Measurements from ENCODE around the gene HOXD9.

The HOXD9 gene

DNA sequence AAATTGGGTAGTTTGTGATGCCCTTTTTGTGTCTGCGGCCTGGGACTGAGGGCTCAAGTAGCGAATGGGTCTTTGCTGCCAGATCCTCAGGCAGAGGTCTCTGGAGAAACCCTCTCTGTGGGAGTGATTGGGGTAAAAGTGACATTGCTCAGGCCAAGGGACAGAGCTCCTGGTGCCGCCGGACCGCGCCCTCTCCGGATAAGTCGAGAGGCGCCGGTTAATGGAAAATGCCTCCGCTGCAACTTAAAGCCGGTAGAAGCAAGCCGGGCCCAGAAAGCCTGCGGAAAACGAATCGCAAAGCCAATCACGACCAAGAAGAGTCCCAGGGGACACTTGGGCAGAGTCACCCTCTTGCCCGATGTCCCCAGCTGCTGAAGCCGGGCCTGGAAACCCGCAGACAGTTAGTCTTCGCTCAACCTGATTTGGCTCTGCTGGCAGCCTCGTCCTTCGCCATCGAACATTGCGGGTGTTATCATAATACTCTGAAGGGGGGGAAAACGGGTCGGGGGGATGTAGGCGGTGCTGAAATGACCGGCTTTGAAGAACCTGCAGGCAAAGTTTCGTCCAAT, 23.3 kb upstream of the HOXD9 start:
- DNase-seq = no peak

DNA sequence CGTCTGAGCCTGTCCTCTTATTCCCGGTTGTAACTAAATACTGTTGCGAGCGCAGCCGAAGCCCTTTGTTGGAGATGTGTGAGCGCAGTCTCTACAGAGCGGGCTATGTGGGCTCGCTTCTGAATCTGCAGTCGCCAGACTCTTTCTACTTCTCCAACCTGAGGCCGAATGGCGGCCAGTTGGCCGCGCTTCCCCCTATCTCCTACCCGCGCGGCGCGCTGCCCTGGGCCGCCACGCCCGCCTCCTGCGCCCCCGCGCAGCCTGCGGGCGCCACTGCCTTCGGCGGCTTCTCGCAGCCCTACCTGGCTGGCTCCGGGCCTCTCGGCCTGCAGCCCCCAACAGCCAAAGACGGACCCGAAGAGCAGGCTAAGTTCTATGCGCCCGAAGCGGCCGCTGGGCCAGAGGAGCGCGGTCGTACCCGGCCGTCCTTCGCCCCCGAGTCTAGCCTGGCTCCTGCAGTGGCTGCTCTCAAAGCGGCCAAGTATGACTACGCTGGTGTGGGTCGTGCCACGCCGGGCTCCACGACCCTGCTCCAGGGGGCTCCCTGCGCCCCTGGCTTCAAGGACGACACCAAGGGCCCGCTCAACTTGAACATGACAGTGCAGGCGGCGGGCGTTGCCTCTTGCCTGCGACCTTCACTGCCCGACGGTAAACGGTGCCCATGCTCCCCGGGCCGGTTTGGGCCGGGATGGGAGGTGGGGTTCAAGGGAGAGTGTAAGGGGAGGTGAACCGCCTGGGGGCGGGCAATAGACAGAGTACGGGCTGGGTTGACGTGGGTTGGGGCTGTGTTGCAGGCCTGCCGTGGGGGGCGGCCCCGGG, 22.6 kb upstream of the HOXD9 start, which contains the start of gene HOXD12:
Gene HOXD12 (plus strand): TSS at position 68 of the 819 bp plus-strand sequence. CDS start 7 bp downstream, at position 75.
- DNase-seq = no peak

DNA sequence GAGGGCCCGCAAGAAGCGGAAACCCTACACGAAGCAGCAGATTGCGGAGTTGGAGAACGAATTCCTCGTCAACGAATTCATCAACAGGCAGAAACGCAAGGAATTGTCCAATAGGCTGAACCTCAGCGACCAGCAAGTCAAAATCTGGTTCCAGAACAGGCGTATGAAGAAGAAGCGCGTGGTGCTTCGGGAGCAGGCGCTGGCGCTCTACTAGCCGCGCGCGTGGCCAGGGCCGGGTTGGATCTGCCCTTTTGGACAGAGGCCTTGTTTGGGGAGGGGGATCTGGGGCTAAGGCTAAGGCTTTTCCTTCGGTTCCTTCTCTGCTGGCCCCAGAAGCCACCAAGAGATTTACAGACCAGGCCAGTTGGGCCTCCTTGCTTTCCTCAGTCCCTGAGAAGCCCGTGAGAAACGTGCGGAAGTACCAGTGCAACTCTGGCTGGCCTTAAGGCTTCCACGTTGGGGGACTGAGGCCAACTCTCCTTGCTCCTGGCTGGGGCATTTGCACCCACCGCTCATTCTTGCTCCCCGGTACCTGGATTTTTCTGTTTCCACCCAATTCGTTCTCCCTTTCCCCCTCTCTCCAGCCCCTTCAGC, 21.9 kb upstream of the HOXD9 start:
- DNase-seq = no peak

GRCh38 chr2:176101216-176101830, 21.2 kb upstream of the HOXD9 start:
- no peak for DNase-seq

GRCh38 chr2:176101842-176102241, 20.7 kb upstream of the HOXD9 start:
- DNase-seq = no peak

DNA sequence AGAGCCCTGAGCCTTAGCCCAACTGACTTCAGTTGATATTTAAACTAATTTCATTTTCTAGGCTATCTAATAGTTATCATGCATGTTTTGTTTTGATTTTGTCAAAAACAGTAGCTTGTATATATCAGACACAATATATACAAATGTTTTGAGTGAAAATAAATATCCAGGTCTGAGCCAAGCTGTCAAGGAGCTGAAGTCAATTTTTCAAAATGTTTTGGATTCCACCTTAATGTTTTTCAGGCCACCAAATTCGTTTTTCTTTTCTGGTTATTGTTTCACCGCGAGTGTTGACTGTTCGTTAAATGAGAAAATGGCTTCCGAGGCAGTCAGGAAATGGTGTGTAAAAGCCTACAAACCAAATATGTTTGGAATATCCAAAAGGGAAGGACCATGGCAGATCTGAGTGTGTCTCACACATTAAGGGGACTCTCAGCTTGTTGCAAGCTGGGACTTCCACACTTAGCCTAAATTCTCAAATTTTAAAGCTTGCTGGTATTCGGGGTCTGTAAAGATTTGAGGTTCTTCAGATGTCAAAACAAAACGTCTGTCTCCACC, 20.1 kb upstream of the HOXD9 start:
- DNase-seq = no peak

DNA sequence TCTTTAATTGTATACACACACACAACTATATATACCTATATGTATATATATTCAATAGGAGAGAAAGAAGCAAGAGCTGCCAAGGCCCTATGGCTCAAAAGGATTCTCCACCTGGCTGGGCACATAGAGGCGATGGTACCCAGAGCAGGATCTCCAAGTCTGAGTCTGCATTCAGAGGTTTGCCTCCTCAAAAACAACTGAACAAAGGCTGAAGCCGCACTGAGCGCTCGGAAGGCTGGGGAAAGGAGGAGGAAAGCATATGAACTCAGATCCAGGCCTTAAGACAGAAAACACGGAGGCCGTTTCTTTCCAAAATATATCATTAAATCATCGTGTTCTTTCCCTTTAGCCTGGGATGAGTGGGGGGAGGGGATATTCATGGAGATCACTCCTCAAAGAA, 19.3 kb upstream of the HOXD9 start:
- no peak for DNase-seq

GRCh38 chr2:176103742-176104315, 18.7 kb upstream of the HOXD9 start:
- DNase-seq = no peak

- no peak for DNase-seq
These were observed 18.0 kb upstream of the HOXD9 start for GRCh38 chr2:176104316-176105077.

DNA sequence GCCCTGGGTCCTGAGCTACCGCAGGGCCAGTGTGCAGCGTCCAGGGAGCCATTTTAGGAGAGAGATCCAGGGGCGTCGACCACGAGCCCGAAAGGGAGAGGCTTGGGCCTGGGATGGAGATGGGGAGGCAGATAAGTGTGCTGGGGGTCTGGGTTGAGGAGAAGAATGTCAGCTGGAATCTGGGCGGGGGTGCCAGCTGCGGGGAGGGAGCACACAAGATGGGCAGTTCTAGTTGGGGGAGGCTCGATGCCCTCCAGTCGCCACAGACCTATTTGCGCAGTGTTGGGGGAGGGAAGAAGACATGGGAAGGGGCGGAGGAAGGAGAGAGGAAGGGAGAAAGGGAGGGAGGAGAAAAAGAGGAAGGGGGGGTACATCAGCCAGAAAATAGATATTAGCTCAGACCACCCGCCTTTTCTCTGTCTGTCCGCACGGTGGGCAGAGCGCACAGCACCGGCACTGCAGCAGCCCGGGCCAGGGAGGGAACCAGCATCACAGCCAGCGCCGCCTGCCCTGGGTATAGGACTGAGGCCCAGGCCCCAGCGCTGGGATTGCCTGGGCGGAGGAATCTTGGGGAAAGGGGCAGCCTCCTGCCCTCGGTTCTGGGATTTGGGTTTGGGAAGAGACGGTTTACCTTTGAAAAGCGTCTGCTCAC, 17.3 kb upstream of the HOXD9 start:
- no peak for DNase-seq

DNA sequence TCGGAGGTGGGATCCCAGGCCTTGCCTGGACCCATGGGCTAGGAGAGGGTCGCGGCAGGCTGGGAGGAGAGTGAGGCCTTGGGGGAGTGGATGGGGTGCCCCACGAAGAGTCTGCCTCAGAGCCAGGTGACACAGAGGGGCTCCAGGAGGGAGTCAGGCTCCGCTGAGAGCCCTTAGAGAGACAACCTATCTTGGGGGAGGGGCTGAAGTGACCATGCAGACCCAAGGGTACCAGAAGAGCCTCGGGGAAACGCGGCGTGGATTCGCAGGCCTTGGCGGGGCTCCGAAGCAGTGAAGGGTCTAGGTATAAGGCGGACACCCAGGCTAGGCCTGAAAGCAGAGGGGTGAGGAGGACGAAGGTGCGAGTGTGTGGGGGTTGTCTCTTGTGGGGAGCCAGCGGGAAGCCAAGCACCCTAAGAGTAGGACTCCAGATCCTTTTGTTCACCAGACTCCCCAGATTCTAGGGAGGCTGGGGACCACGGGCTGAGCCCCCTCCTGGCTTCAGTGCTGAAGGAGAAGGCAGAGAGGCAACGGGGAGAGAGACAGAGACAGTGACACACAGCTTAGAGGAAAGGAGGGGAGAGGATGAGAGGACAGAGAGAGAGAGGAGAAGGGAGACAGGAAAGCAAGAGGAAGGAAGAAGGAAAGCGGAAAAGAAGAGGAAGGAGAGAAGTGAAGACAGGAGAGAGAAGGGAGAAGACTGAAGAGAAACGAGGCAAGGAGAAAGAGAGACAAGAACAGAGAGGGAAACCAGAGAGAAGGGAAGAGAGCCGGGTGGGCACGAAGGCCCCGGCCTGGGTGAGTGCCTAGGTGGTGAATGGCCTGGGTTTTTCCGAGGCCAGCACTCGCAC, 16.6 kb upstream of the HOXD9 start:
- DNase-seq = no peak

DNA sequence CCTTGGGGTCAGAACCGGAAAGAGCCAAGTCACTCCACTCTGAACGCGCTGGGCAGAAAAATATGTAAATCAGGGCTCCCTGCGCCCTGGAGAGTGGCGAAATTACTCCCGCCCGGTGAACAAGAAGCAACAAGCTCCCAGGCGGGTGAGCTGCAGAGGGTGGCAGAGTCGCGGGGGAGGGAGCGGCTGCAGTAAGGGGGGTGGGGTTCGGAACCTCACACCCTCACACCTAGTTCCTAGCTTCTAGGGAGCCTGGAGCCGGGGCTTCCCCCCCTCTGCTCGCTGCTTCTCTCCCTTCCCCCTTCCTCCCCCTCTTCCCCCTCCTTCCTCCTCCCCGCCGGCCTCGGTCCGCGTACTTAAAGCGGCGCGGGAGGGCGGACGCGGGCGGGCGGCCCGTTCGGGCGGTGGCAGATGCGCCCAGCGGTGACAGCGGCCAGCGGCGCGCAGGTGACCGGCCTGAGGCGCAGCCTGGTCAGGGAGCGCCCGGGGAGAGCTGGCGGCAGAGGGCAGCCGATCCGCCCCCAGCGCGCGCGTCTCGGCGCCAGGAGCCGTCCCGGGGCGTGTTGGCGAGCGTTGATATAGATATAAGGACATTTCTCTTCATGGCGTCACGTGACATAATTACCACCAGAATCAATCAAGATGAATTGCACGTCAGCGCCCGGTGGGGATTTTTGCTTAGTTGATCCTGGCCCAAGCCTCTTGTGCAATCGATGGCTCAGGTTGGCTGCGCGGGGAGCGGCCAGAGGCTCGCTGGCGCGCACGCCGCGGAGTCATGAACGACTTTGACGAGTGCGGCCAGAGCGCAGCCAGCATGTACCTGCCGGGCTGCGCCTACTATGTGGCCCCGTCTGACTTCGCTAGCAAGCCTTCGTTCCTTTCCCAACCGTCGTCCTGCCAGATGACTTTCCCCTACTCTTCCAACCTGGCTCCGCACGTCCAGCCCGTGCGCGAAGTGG, 15.7 kb upstream of the HOXD9 start, which contains the start of gene HOXD11:
Gene HOXD11 (plus strand): TSS at position 700 of the 959 bp plus-strand sequence. CDS start 76 bp downstream, at position 776.
- no peak for DNase-seq

DNA sequence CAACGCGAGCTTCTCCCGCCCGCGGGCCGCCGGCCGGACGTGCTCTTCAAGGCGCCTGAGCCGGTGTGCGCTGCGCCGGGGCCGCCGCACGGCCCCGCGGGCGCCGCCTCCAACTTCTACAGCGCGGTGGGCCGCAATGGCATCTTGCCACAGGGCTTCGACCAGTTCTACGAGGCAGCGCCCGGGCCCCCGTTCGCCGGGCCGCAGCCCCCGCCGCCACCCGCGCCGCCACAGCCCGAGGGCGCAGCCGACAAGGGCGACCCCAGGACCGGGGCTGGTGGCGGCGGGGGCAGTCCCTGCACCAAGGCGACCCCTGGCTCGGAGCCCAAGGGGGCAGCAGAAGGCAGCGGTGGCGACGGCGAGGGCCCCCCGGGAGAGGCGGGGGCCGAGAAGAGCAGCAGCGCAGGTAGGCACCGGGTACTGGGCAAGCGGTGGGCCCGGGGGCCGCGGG, 14.8 kb upstream of the HOXD9 start:
- DNase-seq = no peak

DNA sequence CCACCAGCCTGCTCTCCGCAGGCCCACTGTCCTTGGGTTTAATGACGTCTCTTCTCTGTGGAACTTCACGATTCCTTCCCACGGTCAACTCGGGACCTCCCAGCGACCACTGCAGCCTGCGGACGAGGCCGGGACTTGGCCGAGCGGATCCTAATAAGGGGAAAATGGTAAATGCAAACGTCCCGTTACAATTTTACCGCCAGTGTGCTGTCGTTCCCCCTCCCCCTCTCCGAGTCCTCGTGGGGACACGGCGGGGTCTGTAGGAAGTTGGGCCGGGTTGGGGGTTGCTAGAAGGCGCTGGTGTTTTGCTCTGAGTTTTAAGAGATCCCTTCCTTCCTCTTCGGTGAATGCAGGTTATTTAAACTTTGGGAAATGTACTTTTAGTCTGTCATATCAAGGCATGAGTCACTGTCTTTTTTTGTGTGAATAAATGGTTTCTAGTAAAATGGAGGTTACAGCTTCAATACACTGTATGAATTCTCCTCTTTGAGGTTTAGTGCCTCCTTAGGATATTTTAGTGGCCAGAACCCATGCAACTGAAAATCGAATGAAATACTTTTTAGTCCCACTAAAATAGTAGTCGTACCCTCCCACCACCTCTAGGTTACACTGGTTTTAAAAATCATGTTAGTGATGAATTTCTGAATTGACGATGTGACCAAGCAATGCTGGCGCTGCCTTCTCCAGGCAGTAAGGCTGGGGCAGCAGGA, 13.2 kb upstream of the HOXD9 start:
- DNase-seq = no peak

- no peak for DNase-seq
These were observed 12.6 kb upstream of the HOXD9 start for GRCh38 chr2:176109946-176110345.

DNA sequence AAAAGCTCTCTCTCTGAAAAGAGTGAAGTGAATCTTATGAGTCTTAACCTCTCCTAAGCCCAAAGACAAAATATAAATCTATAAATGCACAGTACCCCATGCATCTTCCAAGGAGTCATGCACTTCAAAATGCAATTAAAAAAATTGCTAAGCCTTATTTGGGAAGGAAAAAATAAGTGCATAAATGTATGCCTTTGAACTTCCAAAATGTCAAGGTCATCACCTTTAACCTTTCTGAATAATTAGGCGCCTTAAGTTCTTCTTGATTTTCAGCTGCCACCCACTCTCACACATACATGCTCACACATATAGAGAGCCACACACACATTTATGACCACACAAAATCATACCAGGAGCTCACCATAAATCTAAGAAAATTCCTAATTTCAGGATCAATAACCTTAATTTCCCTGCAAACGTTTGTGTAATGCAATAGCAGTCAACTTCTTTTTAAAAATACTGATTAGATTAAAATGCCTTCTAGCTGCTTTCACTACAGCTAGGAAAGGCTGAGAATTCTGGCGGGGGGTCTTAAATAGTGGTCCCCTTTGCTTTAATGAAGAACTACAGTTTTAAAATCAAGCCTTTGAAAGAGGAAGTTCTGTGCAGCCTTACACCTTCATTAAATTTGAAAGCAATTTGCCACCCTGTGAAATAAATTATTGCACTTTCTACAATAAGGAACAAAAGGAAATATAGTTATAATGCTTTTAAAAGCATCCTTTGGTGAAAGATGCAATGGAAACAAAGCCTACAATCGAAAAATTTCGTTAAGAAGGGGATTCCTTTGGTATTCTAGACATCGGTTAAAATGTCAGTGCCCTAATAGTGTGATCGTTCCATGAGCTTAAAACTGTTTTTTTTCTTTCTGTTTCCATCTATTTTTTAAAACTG, 11.9 kb upstream of the HOXD9 start:
- no peak for DNase-seq

- DNase-seq = no peak
These were observed 11.2 kb upstream of the HOXD9 start for GRCh38 chr2:176111309-176111663.

Measured in amniotic stem cell (primary cell).